ENCODE data around the gene ZIC3.

Gene ZIC3

DNA sequence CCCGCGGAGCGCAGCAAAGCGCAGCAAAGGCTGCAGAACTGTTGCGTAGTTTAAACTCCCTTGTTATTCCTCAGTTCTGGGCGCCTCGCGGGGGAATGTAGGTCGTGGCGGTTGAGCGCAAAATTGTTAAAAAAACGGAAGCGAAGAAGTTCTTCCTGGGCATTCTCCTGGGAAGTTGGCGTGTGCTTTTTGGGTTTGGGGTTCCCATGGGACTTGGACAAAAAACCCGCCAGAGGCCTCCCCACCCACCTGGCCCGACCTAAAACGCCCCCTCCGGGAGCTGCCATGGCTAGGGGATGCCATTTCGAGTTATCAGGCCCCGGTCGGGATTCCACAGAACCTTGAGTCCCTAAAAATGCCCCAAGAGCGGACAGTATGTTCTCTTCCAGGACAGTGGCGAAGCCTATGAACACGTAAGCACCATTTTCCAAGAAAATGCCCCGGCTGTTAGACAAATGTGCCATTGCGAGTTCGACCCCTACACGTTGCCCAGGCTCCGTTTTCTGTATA, 8.9 kb downstream of the ZIC3 start:
- TF ChIP-seq ZC3H10 (CRISPR knock-in tag; IDR thresholded peaks at IDR 0.05): no peak
- TF ChIP-seq ARNTL (CRISPR knock-in tag; IDR thresholded peaks at IDR 0.05; ENCODE audit: borderline replicate concordance, low read depth): no peak
- no peak for TF ChIP-seq CREB5 (CRISPR knock-in tag; IDR thresholded peaks at IDR 0.05; ENCODE audit: low read depth)
- TF ChIP-seq RARB (CRISPR knock-in tag; IDR thresholded peaks at IDR 0.05): no peak
- no peak for ATAC-seq

DNA sequence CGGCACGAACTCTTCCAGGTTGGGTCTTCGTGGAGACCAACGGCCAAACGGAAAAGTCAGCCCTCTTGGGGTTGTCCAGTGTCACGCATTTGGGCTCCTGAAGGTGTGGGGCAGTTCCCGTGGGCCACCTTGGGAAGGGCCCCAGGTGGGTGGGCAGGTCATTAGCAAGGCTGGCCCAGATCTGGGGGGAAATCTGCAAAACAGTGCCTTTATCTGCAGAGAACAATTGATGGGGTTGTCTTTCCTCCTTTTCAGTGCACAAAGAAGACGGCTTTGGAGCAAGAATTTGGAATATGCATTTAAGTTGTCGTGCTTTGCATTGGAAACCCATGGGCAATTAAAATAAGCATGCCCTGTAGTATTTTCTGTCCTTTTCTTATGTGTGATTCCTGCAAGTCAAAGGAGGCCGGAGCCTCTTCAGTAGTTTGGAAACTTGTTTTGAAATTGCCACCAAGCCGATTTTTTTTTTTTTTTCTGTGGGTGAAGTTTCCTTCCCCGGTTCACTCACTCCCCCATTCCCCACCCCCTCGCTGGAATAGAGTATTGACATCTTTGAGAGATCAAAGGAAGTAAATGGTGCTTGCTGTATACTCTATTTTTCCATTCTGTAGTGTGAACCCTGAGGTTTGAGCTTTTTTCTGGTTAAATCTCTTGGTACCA, 9.8 kb downstream of the ZIC3 start:
- TF ChIP-seq ISL1 (CRISPR knock-in tag; IDR thresholded peaks at IDR 0.05): no peak
- no peak for TF ChIP-seq PPARA (CRISPR knock-in tag; IDR thresholded peaks at IDR 0.05; ENCODE audit: borderline replicate concordance)
- TF ChIP-seq ARNTL (CRISPR knock-in tag; IDR thresholded peaks at IDR 0.05; ENCODE audit: borderline replicate concordance, low read depth): no peak
- TF ChIP-seq ZC3H10 (CRISPR knock-in tag; IDR thresholded peaks at IDR 0.05): no peak
- no peak for ATAC-seq

DNA sequence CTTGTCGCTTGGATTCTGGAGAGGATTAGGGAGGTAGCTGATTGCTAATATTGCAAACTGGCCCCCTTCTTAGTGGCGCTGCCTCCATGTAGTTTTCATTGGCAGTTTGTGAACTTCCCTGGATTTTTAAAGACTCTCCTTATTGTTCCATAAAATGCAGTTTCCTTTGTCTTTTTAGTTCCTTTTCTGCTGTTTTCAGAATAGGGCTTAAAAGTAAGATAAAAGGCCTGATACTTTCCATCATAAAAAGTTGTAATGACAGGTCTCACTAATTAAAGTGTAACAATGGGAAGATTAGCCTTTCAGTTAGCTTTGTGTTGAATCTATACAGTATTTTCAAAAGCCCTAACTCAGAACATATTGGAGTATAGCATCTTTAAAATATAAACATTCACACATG, 21.2 kb downstream of the ZIC3 start:
- TF ChIP-seq, protein P1, sequence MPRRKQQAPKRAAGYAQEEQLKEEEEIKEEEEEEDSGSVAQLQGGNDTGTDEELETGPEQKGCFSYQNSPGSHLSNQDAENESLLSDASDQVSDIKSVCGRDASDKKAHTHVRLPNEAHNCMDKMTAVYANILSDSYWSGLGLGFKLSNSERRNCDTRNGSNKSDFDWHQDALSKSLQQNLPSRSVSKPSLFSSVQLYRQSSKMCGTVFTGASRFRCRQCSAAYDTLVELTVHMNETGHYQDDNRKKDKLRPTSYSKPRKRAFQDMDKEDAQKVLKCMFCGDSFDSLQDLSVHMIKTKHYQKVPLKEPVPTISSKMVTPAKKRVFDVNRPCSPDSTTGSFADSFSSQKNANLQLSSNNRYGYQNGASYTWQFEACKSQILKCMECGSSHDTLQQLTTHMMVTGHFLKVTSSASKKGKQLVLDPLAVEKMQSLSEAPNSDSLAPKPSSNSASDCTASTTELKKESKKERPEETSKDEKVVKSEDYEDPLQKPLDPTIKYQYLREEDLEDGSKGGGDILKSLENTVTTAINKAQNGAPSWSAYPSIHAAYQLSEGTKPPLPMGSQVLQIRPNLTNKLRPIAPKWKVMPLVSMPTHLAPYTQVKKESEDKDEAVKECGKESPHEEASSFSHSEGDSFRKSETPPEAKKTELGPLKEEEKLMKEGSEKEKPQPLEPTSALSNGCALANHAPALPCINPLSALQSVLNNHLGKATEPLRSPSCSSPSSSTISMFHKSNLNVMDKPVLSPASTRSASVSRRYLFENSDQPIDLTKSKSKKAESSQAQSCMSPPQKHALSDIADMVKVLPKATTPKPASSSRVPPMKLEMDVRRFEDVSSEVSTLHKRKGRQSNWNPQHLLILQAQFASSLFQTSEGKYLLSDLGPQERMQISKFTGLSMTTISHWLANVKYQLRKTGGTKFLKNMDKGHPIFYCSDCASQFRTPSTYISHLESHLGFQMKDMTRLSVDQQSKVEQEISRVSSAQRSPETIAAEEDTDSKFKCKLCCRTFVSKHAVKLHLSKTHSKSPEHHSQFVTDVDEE (CRISPR knock-in tag; IDR thresholded peaks at IDR 0.05): no peak
- no peak for TF ChIP-seq ZNF565 (CRISPR knock-in tag; conservative IDR thresholded peaks at IDR 0.05; ENCODE audit: low read depth)
- TF ChIP-seq ARNTL (CRISPR knock-in tag; IDR thresholded peaks at IDR 0.05; ENCODE audit: borderline replicate concordance, low read depth): no peak
- no peak for TF ChIP-seq BACH2 (CRISPR knock-in tag; IDR thresholded peaks at IDR 0.05; ENCODE audit: borderline replicate concordance)
- no peak for TF ChIP-seq OSR1 (CRISPR knock-in tag; IDR thresholded peaks at IDR 0.05)
- no peak for TF ChIP-seq PATZ1 (CRISPR knock-in tag; IDR thresholded peaks at IDR 0.05; ENCODE audit: borderline replicate concordance)
- no peak for TF ChIP-seq ZC3H10 (CRISPR knock-in tag; IDR thresholded peaks at IDR 0.05)
- ATAC-seq: no peak

DNA sequence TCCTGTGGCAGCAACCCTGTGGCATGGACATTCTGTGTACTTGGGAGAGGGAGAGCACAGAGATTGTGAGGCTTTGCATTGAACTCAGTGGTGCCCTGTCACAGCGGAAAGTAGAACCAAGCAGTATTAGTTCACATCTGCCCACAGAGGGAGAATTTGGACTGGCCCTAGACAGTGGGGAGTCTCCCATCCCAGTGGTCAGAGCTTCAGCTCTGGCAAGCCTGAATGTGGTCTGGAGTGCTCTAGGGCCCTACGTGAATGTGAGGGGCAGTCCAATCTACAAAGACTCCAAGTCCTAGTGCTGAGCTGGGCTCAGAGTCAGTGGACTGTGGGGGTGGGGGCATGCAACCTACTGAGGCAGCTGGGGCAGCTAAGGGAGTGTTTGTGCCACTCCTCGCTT, 34.8 kb downstream of the ZIC3 start:
- ATAC-seq: no peak
- no peak for TF ChIP-seq OSR1 (CRISPR knock-in tag; IDR thresholded peaks at IDR 0.05)
- no peak for TF ChIP-seq PPARA (CRISPR knock-in tag; IDR thresholded peaks at IDR 0.05; ENCODE audit: borderline replicate concordance)
- no peak for TF ChIP-seq ZNF8 (CRISPR knock-in tag; IDR thresholded peaks at IDR 0.05)
- no peak for TF ChIP-seq ISL1 (CRISPR knock-in tag; IDR thresholded peaks at IDR 0.05)
- no peak for TF ChIP-seq ZC3H10 (CRISPR knock-in tag; IDR thresholded peaks at IDR 0.05)
- TF ChIP-seq TCF4 (CRISPR knock-in tag; IDR thresholded peaks at IDR 0.05; ENCODE audit: borderline replicate concordance): no peak
- TF ChIP-seq GLIS3 (CRISPR knock-in tag; IDR thresholded peaks at IDR 0.05): no peak
- TF ChIP-seq ESRRG (CRISPR knock-in tag; IDR thresholded peaks at IDR 0.05): no peak
- TF ChIP-seq PATZ1 (CRISPR knock-in tag; IDR thresholded peaks at IDR 0.05; ENCODE audit: borderline replicate concordance): no peak
- no peak for TF ChIP-seq ZFP3 (CRISPR knock-in tag; IDR thresholded peaks at IDR 0.05)
- no peak for TF ChIP-seq CSDC2 (CRISPR knock-in tag; IDR thresholded peaks at IDR 0.05)
- no peak for TF ChIP-seq ZNF565 (CRISPR knock-in tag; conservative IDR thresholded peaks at IDR 0.05; ENCODE audit: low read depth)
- TF ChIP-seq ARNTL (CRISPR knock-in tag; IDR thresholded peaks at IDR 0.05; ENCODE audit: borderline replicate concordance, low read depth): no peak

Measured in SK-N-SH treated with all-trans-retinoic acid at 6 μM for 48 hours (cell line).